EL (cell line): ENCODE data around the gene IGF2BP1.
"Not testable (repeated sequence)": the region's sequence is repeated elsewhere in the genome, so short reads cannot be mapped to it uniquely, and the experiment has no call there.

Source experiments
- DNase-seq: peaks from one replicate; pipeline ENCODE4 v3.0.0-alpha.2; 2016

The IGF2BP1 gene

GRCh38 chr17:49055181-49055927, 58.2 kb downstream of the IGF2BP1 start:
- no peak for DNase-seq

GRCh38 chr17:49061524-49061943, 64.3 kb downstream of the IGF2BP1 start:
- DNase-seq = no peak

GRCh38 chr17:49063652-49064051, 66.5 kb downstream of the IGF2BP1 start:
- DNase-seq = no peak

GRCh38 chr17:49067163-49067562, 70.0 kb downstream of the IGF2BP1 start:
- DNase-seq = no peak

GRCh38 chr17:49069585-49070273, 72.5 kb downstream of the IGF2BP1 start:
- DNase-seq = no peak

DNA sequence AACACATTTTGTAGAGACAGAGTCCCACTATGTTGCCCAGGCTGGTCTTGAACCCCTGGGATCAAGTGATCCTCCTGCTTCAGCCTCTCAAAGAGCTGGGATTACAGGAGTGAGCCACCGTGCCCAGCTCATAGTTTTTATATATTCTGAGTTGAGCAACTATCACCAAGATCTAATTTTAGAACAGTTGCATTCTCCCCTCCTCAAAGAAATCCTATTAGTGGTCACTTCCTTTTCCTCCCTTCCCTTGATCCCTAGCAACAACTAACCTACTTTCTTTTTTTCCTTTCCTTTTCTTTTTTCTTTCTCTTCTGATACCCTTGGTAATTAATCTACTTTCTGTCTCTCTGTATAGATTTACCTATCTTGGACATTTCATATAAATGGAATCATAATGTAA, 73.9 kb downstream of the IGF2BP1 start:
- no peak for DNase-seq

GRCh38 chr17:49074851-49075540, 77.8 kb downstream of the IGF2BP1 start:
- DNase-seq = no peak

- peak; percentile 85 for DNase-seq
Measured at GRCh38 chr17:49076573-49077384, 79.6 kb downstream of the IGF2BP1 start.

- DNase-seq = no peak
Measured at GRCh38 chr17:49078248-49078647, 81.1 kb downstream of the IGF2BP1 start.

GRCh38 chr17:49079840-49080663, 82.9 kb downstream of the IGF2BP1 start:
- DNase-seq = no peak

GRCh38 chr17:49082231-49082630, 85.0 kb downstream of the IGF2BP1 start:
- DNase-seq = no peak

DNA sequence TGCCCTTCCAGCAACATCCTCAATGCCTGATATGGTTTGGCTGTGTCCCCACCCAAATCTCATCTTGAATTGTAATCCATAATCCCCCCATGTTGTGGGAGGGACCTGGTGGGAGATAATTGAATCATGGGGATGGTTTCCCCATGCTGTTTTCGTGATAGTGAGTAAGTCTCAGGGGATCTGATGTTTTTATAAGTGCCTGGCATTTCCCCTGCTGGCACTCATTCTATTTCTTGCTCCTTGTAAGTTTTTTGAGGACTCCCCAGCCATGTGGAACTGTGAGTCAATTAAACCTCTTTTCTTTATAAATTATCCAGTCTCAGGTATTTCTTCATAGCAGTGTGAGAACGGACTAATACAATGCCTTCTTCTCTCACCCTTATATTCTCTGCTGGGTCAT, 87.9 kb downstream of the IGF2BP1 start:
- not testable (repeated sequence) for DNase-seq

DNA sequence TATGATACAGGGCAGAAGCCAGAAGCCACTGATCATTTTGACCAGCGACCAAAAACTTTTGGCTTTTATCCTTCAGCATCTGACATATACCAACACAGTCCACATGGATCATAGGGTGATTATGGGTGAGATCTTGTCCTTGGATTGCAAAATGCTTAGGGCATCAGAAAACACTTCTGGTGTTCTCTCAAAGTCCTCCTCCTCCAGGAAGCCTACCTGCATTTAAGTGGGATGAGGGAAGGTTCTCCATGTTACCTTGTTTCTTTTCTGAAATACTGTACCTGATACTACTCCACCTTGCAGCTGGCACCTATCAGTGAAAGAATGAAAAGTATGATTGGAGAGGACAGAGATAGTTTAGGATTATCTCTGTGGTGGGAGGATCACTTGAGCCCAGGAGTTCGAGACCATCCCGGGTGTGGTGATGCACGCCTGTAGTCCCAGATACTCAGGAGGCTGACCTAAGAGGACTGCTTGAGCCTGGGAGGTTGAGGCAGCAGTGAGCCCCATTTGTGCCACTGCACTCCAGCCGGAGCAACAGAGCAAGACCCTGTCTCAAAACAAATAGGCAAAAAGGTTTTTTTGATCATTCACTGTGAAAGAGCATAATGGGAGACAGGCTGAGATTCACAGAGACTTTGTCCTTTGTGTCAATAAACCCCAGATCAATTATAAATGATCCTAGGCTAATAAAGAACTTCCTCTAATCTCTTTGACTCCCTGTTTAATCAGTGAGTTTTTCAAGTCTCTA, 88.6 kb downstream of the IGF2BP1 start:
- DNase-seq = no peak

DNA sequence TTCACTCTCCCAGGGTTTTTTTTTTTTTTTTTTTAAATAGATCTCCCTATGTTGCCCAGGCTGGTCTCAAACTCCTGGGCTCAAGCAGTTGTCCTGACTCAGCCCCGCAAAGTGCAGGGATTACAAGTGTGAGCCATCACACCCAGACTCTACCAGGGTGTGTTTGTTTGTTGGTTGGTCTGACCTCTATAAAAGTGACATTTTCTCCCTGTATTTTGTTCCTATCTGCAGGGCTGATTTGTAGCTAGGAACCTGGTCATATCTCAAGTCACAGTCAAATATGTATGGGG, 89.1 kb downstream of the IGF2BP1 start:
- DNase-seq = no peak

DNA sequence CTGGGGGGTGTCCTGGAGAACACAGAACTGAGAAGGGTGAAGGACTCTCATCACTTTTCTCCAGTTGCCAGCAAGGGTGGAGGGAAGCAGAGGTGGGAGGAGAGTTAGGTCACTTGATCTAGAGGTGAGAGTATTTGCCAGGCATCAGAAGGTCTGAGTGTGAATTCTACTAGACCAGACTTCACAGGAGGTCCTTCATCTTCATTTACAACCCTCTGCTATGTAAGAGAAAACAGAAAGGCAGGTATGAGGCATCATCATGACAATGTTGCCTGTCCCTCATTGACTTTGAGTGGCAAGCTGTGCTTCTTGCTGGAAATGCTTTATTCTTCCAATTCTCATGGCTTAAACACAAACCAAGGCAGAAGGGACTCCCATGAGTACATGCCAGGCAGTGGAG, 89.5 kb downstream of the IGF2BP1 start:
- no peak for DNase-seq

DNA sequence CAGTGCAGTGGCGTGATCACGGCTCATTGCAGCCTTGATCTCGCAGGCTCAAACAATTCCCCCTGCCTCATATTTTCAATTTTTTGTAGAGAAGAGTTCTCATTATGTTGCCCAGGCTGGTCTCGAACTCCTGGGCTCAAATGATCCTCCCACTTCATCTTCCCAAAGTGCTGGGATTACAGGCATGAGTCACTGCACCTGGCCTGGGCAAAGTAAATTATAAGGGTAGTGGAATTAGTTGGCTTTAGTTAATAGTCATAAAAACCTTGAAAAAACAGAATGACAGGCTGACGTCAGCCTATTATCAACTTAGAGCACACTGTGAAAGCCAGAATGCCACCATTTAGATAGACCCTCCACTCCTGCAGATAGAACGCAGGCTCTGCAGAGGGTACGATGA, 91.9 kb downstream of the IGF2BP1 start:
- DNase-seq = no peak

DNA sequence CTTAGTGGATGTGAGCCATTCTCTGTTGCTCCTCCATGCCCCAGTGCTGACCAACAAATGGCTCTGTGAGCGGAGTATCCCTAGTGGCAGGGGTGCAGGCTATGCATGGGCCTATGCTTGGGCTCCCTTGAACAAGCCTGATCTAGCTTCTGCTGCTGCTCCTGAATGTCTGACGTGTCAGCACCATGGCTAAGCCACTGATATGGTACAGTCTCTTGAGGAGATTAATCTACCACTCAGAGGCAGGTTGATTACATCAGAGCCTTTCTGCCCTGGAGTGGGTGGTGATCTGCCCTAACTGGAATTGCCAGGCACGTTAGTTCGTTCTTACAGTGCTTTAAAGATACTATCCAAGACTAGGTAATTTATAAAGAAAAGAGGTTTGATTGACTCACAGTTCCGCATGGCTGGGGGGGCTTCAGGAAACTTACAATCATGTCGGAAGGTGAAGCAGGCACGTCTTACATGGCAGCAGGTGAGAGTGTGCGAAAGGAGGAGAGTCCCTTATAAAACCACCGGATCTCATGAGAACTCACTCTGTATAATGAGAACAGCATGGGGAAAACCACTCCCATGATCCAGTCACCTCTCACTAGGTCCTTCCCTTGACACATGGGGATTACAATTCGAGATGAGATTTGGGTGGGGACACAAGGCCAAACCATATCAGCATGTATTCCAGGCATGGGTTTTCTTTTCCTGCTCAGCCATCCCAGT, 93.9 kb downstream of the IGF2BP1 start:
- DNase-seq = no peak

- no peak for DNase-seq
Measured at GRCh38 chr17:49093131-49093530, 95.9 kb downstream of the IGF2BP1 start.

- no peak for DNase-seq
Measured at GRCh38 chr17:49100601-49101000, 103.4 kb downstream of the IGF2BP1 start.

DNA sequence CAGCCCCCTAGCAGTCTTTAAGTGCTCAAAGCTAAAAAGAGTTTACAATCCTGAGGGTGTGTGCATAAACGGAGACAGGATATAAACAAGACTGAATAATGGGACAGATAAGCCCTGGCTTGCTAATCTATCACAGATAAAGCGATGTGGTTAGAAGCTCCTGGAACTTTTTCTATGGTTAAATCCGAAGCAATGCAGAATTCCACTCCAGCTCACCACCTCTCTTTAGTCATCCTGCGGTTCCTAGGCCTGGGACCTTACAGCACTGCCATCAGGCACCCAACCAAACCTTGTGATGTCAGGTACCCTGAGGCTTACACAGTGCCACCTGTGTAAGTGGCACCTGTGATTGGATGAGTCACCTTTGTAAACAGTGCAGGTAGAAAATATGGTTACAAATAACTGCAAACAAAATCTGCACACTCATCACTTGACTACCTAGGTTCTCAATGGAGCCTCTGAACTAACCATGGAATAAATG, 103.9 kb downstream of the IGF2BP1 start:
- DNase-seq = peak; percentile 70

GRCh38 chr17:49103360-49103759, 106.2 kb downstream of the IGF2BP1 start:
- not testable (repeated sequence) for DNase-seq
